Stimulated activated CD4-positive, alpha-beta T cell treated with anti-CD3 and anti-CD28 coated beads, Interleukin-15, amount 100 ng/mL, for 24 hours (primary cell): ENCODE data around the gene TINAG.
"Not testable (repeated sequence)": the region's sequence is repeated elsewhere in the genome, so short reads cannot be mapped to it uniquely, and the experiment has no call there.

Experiments used
- DNase-seq: peaks from one replicate; pipeline ENCODE4 v3.0.0-alpha.2; 2020

TINAG gene

GRCh38 chr6:54310377-54311152, 2.3 kb downstream of the TINAG start:
- no peak for DNase-seq

DNA sequence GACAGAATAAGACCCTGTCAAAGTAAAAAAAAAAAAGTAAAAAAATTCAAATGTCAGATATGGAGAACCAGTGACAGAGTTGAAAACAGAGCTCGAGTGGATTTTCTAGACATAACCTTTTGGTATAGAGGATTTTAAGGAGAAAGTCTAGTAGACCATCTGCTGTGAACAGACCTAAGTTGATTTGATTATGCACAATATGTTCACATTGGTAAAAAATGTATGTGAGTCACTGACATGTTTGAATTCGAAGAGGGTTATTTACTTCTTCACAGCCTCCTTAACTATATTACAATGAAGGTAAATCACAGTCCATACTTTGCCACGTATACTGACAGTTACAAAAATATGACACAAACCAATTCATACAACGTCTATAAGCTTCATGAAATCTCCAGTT, 7.4 kb downstream of the TINAG start:
- no peak for DNase-seq

DNA sequence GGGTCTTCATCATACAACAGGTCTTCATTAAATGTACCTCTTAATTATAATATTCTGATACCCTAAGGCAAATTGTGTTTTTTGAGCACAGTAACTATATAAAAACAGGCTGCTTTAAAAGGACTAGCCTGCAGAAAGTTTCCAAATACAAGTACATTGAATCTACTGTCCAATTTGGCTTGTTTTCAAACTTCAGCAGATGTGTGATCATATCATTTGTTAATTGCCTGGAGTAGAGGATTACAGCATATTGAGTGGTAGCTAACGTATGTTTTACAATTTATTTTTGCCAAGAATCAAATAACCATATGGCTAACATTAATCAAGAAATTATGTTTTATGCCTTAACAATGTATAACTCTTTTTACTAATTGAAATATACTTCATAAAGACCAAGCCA, 12.6 kb downstream of the TINAG start:
- DNase-seq = no peak

DNA sequence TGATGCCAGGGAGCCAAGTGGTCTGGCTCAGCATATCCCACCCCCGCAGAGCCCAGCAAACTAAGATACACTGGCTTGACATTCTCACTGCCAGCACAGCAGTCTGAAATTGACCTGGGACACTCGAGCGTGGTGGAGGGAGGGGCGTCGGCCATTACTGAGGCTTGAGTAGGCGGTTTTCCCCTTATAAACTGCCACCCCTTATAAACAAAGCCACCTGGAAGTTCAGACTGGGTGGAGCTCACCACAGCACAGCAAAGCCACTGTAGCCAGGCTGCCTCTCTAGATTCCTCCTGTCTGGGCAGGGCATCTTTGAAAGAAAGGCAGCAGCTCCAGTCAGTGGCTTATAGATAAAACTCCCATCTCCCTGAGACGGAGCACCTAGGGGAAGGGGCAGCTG, 19.4 kb downstream of the TINAG start:
- no peak for DNase-seq

DNA sequence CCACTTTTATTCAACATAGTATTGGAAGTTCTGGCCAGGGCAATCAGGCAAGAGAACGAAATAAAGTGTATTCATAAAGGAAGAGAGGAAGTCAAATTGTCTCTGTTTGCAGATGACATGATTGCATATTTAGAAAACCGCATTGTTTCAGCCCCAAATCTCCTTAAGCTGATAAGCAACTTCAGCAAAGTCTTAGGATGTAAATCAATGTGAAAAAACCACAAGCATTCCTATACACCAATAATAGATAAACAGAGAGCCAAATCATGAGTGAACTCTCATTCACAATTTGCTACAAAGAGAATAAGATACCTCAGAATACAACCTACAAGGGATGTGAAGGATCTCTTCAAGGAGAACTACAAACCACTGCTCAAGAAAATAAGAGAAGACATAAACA, 23.3 kb downstream of the TINAG start:
- DNase-seq = not testable (repeated sequence)

- no peak for DNase-seq
Observed at GRCh38 chr6:54335871-54336270, 27.6 kb downstream of the TINAG start.

- no peak for DNase-seq
Observed at GRCh38 chr6:54353975-54354374, 45.7 kb downstream of the TINAG start.

GRCh38 chr6:54354608-54355007, 46.4 kb downstream of the TINAG start:
- DNase-seq = no peak

DNA sequence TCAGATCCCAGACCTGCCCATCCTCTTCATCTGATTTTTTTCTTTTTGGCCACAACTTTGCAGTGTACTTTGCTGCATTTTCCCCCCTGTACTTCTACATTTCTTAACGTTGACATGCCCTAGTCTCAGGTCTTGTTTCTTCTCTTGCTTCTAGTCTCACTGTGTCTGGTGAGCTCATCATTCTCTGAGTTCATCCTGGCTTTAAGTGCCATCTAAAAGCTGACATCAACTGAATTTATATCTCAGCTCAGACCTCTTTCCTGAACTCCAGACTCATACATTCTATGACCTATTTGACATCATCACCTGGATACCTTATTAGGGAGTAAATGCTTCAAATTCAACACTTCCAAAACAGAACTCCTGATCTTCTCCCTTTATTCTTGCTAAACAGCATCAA, 48.9 kb downstream of the TINAG start:
- no peak for DNase-seq

- no peak for DNase-seq
Observed at GRCh38 chr6:54361188-54361587, 52.9 kb downstream of the TINAG start.

GRCh38 chr6:54361734-54362133, 53.5 kb downstream of the TINAG start:
- no peak for DNase-seq

DNA sequence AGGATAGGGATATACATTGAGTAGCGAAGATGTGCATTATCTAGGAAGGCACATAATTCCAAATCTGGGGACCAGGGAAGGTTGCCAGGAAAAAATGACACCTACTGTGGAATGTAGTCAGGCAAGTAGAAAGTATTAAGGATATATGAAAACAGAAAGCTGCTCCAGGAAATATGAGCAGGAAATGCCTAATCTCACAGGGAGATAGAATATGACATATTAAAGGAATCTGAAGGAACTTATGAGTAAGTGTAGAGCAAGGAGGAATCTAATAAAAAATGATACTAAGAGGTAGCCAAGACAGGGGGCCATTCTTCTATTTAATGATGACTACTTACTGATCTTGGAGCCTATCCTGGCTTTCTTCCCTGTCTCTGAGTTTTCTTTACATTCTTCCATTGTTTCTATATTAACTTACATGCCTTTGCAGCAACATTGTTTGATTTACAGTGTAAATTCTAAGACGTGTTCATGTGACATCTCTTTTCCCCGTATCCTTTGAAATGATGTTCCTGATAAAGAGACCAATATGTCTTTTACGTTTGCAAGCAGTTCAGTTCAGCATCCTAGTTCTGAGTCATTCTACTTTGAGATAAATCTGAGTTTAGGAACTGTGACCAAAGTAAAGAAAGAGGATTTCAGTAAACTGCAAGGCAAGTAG, 58.6 kb downstream of the TINAG start:
- no peak for DNase-seq

DNA sequence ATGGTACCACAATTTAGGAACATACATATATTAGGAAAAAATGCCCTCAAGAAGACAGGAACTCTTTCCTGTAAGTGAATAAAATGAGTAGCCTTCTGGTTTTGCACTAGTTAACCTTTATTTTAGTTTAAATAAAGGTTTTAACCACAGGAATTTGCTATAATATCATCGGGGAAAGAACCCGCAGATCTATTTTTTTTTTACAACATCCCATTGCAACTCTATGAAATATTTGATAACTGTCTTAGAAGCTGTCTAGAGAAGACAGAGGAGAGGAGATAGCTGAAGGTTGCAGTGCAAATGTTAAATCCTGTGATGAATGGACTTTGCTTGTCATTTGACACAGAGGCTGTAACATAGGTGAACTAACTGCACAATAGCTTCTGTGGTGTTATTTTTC, 69.5 kb downstream of the TINAG start:
- no peak for DNase-seq

DNA sequence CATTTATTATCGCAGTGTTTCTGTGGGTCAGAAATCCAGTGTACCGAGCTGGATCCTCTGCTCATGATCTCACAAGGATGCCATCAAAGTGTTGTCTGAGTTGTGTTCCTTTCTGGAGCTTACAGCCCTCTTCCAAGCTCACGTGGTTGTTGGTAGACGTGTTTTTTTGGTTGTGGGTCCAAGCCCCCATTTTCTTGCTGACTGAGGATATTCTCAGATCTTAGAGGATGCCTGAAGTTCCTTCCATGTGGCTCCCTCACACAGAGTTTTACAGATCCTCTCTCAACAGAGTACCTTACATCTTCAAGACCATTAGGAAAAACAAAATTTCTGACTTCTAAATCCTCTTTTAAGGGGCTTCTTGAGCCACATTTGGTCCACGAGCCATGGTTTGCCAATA, 78.1 kb downstream of the TINAG start:
- DNase-seq = no peak

GRCh38 chr6:54390362-54390761, 82.1 kb downstream of the TINAG start:
- DNase-seq = no peak

DNA sequence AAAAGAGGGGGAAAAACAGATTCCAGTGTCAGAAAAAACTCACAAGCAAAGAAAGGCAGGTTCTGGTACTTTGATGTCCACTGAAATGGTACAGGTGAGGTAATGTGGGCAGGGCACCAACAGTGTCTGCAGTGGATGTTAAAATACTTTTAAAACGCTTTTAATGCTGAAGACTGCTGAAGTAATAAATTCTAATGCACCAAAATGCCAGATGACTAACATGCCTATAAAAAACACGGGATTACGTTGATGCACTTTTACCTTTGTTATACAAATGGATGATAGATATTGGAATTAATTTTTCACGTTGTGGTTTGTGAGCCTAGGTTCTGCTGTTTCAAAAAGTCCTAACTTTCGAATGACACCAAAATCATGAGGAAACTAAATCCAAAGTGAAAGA, 83.3 kb downstream of the TINAG start:
- DNase-seq = no peak

DNA sequence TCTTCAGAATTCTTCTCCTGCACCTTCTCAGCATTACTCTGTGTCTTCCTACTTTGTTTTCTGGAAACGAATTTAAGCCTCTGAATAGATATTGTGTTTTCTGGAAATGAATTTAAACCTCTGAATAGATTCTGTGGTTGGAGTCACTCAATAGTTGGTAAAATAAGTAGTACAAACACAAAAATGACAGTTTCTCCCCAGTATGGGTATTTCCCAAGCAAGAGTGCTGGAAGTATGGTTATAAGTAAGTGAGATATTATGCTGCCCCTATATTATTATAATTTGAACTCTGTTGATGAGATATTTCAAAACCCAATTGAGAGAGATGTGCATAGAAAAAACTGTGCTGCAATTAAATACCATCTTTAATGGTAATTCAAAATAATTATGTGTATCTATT, 94.9 kb downstream of the TINAG start:
- DNase-seq = no peak

DNA sequence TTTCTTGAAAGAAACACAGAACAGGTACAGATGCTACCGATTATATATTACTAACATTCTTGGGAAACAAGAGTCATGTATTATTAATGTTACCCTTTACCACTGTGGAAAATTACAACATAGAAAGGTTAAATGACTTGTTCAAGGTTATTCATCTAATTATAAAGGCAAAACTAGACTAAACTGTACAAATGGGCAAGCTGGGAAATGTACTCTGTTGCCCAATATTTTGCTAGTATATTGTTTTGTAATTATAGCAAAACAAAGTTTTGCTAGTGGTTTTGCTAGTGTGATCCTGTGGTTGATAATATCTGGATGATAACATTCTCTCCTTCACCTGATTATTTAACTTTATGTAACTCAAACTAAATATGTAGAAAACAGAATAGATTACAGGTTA, 96.5 kb downstream of the TINAG start:
- no peak for DNase-seq

DNA sequence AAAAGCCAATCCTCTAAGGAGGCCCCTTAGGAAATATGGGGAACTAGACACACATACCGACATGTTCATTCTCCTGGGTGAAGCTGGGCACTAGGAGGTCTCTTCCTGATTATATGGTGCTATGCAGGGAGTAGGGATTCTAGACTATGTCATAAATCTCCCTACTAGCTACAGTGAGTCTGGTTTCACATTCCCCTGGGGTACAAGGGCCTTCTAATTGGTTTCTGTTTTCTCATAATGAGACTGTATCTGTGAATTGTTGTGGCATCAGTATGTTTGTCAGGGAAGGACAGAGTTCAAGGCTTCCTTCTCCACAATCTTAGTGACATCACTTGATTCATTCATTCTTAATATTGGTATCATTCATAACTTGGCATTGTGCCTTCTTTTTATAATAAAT, 103.5 kb downstream of the TINAG start:
- no peak for DNase-seq

DNA sequence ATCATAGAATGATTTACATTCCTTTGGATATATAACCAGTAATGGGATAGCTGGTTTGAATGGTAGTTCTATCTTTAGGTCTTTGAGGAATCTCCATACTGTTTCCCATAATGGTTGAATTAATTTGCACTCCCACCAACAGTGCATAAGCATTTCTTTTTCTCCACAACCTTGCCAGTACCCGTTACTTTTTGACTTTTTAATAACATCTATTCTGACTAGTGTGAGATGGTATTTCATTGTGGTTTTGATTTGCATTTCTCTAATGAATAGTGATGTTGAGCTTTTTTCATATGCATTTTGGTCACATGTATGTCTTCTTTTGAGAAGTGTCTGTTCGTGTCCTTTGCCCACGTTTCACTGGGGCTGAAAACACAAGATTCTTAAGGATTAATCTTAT, 107.3 kb downstream of the TINAG start:
- no peak for DNase-seq

GRCh38 chr6:54419885-54420284, 111.6 kb downstream of the TINAG start:
- DNase-seq = no peak

DNA sequence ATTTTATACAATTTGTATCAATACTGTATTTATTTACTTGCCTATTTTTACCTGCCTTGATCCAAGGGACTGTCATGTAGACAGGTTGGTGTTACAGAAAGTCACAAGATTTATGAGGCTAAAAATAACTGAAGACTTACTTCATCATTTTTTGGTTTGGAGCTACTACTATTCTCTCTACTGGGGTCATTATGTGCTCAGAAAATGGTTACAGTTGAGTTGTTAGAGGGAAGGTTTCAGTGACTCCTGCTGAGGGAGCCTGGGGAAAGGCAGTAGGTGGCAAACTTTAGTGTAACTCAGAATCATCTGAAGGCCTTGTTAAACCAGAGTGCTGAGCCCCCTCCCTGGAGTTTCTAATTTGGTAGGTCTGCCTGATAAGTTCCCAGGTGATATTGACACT, 118.8 kb downstream of the TINAG start:
- DNase-seq = no peak

DNA sequence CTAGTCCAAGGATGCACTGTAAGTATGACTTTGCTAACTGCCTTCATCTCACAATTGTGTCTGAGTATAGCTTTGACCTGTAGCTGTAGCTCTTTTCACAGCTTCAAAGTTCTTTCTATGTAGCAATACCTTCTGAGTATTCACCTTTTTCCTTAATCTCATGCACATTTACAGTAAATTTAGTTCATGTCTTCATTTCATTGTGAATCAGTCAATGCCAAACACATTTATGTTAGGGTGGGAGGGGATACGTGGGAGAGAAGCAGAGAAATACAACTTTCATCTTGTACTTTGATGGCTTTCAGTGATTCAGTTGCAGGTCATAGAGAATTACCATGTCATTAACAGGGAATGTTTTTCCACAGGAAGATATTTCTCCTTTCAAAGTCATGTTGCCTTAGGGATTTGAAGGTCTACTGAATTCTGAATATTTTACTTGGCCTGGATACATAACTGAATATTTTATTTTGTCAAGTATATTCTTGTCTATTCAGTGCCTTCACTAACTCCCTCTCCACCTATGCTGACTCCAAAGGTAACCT, 119.2 kb downstream of the TINAG start:
- no peak for DNase-seq

DNA sequence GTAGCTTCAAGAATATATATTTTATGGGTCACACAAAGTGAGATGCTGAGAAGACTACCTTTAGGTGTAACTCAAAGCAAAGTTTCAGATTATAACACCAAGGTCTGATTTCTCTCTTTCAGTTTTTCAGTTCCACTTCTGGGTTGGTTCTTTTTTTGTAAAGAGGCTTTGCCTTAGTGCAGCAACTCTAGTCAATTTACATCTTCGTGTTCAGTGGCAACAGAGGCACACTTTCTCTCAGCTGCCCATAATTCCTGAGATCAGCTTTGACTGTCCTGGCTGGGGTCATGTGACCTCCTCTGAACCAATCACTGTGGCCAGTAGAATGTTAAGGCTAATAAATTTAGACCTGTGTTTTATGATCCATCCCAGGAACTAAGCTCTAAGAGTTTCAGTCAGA, 120.2 kb downstream of the TINAG start:
- DNase-seq = no peak

DNA sequence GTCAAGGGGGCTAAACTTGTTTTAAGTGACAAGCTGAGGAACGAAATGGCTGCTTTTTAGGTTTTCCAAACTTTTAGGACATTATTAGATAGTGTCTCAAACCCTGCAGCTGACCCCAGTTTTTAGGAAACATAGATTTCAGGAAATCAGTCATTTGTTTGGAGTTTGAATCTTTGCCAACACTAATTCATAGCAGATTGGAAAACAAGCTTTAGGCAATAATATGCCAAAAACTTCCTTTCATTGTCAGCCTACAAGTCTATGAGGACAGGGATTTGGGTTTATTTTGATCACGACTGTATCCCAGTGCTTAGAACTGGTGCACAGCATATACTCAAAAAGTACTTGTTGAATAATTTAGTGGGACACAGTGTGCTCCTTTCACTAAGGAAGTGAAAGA, 123.2 kb downstream of the TINAG start:
- DNase-seq = no peak
